Upper lobe of left lung (tissue), 6 donors: ENCODE data around the gene TMEM200B. TPM values are rescaled to one million over a fixed set of nuclear protein-coding genes. Genes with fewer than 3 reads are reported as not detected.

Source experiments
- ATAC-seq, 2 donors: fragments of 200-7000 bp; cut with Tn5 transposase; one replicate each; pipeline ENCODE4 v1.9.1; 2022; ENCODE audit warnings: mild to moderate bottlenecking in 2 of 2, moderate library complexity in 2 of 2; ENCODE audit not compliant: low FRiP score in 2 of 2
- DNase-seq, 2 donors: peaks; one replicate each; pipeline ENCODE4 v3.0.0-alpha.2; 2019 to 2020
- H3K27ac ChIP-seq, 4 donors: fragments of 200-600 bp; sonication (generic); one replicate each; pipeline ENCODE4 v1.5.1; 2016 to 2019
- H3K27me3 ChIP-seq, 4 donors: fragments of 200-600 bp; sonication (generic); one replicate each; pipeline ENCODE4 v1.5.1; 2017 to 2019
- H3K36me3 ChIP-seq, 4 donors: fragments of 200-600 bp; sonication (generic); one replicate each; pipeline ENCODE4 v1.5.1; 2016 to 2019
- H3K4me1 ChIP-seq, 4 donors: fragments of 200-600 bp; sonication (generic); one replicate each; pipeline ENCODE4 v1.5.1; 2018 to 2019
- H3K4me3 ChIP-seq, 4 donors: fragments of 200-600 bp; sonication (generic); one replicate each; pipeline ENCODE4 v1.5.1; 2017 to 2019; ENCODE audit warnings: mild to moderate bottlenecking in 2 of 4, moderate library complexity in 1 of 4
- H3K9me3 ChIP-seq, 4 donors: fragments of 200-600 bp; sonication (generic); one replicate each; pipeline ENCODE4 v1.5.1; 2018 to 2019
- EP300 ChIP-seq, 4 donors: sonication (generic); formaldehyde crosslinking; IDR thresholded peaks; one replicate each; pipeline ENCODE4 v1.5.1; 2017; ENCODE audit warnings: antibody characterized with exemption in 4 of 4, control low read depth in 2 of 4
- POLR2A ChIP-seq, 4 donors: fragments of 450-650 bp; IDR thresholded peaks; one replicate each; pipeline ENCODE4 v1.5.1; 2016 to 2017; ENCODE audit warnings: antibody characterized with exemption in 4 of 4, mild to moderate bottlenecking in 2 of 4
- POLR2AphosphoS5 ChIP-seq, 2 donors: sonication (generic); formaldehyde crosslinking; IDR thresholded peaks; one replicate each; pipeline ENCODE4 v1.5.1; 2017; ENCODE audit warnings: antibody characterized with exemption in 2 of 2
- WGBS, 2 donors: methylation state at CpG; one replicate each; pipeline ENCODE4 v1.1.5; 2017 to 2018; 5-methylcytosine and 5-hydroxymethylcytosine counted together
- total RNA-seq, 6 donors: library from RNA; depleted of rRNA in 4 of 6; stranded (reverse); fragments of >200 nt in 4 of 6; gene quantifications; one replicate each; pipeline versions ENCODE4 v1.1.0 to v1.2.1, GENCODE V29; 2016 to 2021
- TF ChIP-seq, protein P1 (sequence below), 6 experiments: fragments of 450-650 bp in 4 of 6; fragments of 200-600 bp in 2 of 6; sonication (generic) in 2 of 6; IDR thresholded peaks; one replicate each; pipeline ENCODE4 v1.5.1; 2016 to 2019; ENCODE audit warnings: antibody characterized with exemption in 6 of 6
- donor health status: DM: no; HTN: no; CAD: no; lungs with moderate emphysema.
- donor health status: DM: no; HTN: yes; CAD: no; lungs with severe emphysema.

The TMEM200B gene
- total RNA-seq, 6 donors from 2014 or later, result 2.1 to 6.6 (median 3.5) TPM

DNA sequence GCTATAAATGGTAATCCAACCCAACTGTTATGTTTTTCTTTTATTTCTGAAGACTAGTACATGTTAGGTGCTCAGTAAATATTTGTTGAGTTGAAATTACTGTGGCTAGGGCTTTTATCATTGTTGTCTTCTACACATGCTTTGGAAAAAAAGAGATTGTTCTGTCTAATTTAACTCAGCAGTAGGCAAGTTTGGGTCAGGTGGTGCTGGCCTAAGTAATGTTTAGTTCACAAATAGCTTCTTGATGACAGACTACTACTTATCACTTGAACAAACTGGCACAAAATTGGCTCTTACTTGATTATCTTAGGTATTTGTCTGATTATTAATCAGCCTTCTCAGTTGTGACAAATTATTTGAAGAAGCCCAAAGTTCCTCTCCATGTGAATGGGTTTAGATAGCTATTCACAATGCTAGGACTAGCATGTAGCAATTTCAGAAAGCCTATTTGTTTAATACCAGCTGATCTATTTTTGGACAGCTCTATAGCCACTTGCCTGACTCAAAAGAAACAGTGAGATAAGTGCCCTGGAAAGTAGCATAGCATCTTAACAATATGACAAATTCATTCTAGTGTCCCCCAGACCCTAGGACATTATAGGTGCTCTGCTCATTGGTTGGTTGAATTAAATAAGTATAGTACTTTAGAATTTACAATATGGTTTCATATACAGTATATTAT, 32.6 kb downstream of the TMEM200B start:
- TF ChIP-seq, protein P1, sequence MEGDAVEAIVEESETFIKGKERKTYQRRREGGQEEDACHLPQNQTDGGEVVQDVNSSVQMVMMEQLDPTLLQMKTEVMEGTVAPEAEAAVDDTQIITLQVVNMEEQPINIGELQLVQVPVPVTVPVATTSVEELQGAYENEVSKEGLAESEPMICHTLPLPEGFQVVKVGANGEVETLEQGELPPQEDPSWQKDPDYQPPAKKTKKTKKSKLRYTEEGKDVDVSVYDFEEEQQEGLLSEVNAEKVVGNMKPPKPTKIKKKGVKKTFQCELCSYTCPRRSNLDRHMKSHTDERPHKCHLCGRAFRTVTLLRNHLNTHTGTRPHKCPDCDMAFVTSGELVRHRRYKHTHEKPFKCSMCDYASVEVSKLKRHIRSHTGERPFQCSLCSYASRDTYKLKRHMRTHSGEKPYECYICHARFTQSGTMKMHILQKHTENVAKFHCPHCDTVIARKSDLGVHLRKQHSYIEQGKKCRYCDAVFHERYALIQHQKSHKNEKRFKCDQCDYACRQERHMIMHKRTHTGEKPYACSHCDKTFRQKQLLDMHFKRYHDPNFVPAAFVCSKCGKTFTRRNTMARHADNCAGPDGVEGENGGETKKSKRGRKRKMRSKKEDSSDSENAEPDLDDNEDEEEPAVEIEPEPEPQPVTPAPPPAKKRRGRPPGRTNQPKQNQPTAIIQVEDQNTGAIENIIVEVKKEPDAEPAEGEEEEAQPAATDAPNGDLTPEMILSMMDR (IDR thresholded peaks at IDR 0.05), result no peak
- TF ChIP-seq POLR2AphosphoS5 (IDR thresholded peaks at IDR 0.05) (no peak), POLR2A (IDR thresholded peaks at IDR 0.05) (no peak), EP300 (IDR thresholded peaks at IDR 0.05) (no peak)
- no peaks in the 10 kb centered on the region for H3K9me3 ChIP-seq
- H3K4me3 ChIP-seq, result no peak overlapping the region
- H3K36me3 ChIP-seq, result peaks cover 0 to 4% (median 1%) of the 10 kb centered on the region in 4 donors
- no peaks in the 10 kb centered on the region for H3K27me3 ChIP-seq
- ATAC-seq, result no peak
- H3K4me1 ChIP-seq, result no peaks in the 10 kb centered on the region
- no peak for DNase-seq
- no peak overlapping the region for H3K27ac ChIP-seq

DNA sequence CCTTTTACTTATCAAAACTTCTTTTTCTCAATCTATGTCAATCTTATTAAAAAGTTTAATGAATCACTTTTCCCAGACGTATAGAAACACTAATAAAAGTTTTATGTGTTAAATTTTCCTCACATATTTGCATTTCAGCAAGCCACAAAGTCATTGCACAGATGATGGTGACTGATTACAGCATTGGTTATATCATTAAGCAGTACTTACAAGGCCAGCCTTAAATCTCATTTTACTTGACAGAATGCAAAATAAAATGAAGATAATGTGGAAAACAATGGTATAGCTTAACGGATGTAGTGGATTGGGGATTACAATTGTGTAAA, 39.5 kb downstream of the TMEM200B start:
- Histone ChIP-seq H3K27me3 (no peaks in the 10 kb centered on the region), H3K4me3 (no peak overlapping the region), H3K9me3 (no peaks in the 10 kb centered on the region), H3K27ac (no peak overlapping the region), H3K36me3 (peaks cover 0 to 3% (median 0%) of the 10 kb centered on the region in 4 donors), H3K4me1 (no peaks in the 10 kb centered on the region)
- ATAC-seq (no peak), DNase-seq (no peak)
- no peak for TF ChIP-seq POLR2A (IDR thresholded peaks at IDR 0.05)
- TF ChIP-seq POLR2AphosphoS5 (IDR thresholded peaks at IDR 0.05), result no peak
- TF ChIP-seq, protein P1 (IDR thresholded peaks at IDR 0.05), result no peak
- TF ChIP-seq EP300 (IDR thresholded peaks at IDR 0.05), result no peak
- WGBS, 2 donors, result 85% methylated on average over 2 of the region's 2 CpGs

DNA sequence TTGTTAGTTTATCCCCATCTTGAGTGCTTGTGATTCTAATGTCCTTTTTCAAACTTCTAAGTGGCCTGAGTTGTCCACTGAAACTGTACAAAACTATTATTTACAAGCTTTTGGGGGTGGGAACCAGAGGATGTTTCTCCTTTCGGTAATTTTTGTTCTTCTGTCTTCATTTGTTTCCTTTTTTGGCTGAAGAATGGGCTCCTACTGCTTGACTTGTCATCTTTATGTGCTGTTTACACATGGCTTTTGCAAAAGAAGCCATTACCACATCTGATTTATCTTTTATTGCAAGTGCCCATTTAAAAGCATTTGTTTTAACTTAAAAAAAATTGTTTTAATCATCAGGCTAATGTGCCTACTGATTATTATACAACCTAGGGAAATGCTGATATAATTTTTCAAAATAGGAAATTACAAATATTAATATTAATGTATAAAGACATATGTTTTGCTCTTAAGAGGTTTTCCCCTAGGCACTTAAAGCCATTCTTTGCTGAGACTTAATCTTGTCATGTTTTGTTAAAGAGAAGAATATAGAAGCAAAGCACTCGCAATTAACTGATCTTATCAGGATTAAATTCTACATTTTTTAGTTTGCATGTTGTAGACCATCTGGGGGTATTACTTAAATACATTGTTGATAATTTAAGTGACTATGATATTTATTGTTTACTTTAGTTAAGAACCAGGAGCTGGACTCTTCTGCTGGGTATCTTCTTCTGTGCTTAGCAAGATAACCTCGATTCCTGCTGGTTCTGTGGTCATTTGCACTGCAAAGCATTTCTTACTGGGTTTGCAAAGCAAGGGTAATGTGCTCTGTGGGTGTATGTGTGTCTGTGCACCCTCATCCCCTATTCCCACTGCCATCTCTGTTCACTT, 40.1 kb downstream of the TMEM200B start:
- ATAC-seq, result no peak
- no peak overlapping the region for H3K4me3 ChIP-seq
- peaks cover 0 to under 1% (median 0%) of the 10 kb centered on the region in 4 donors for H3K36me3 ChIP-seq
- WGBS, 2 donors, result 70 to 80% methylated on average over 3 of the region's 3 CpGs
- TF ChIP-seq, protein P1 (IDR thresholded peaks at IDR 0.05), result no peak
- TF ChIP-seq POLR2AphosphoS5 (IDR thresholded peaks at IDR 0.05) (no peak), EP300 (IDR thresholded peaks at IDR 0.05) (no peak), POLR2A (IDR thresholded peaks at IDR 0.05) (no peak)
- H3K27me3 ChIP-seq, result no peaks in the 10 kb centered on the region
- no peak for DNase-seq
- no peaks in the 10 kb centered on the region for H3K9me3 ChIP-seq
- H3K4me1 ChIP-seq, result no peaks in the 10 kb centered on the region
- no peak overlapping the region for H3K27ac ChIP-seq

DNA sequence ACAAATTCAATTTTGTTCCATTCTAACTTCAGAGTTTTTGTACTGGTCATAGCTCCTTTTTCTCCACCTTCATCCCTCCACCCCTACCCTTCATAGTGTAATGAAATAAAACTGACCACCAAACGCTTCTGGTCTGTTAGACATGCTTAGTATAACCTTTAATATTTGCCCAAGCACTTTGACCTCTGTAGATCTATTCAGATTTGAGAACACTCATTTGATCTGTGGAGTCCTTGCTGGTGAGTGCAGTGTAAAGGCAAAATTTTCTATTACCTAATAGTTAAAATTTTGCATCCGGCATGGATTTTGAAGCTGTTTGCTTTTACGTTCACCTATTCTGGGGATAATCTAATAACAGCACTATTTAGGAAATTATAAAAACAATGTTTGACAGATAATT, 41.2 kb downstream of the TMEM200B start:
- 81 to 82% methylated on average over 3 of the region's 3 CpGs for WGBS, 2 donors
- ATAC-seq, result no peak
- H3K27ac ChIP-seq, result no peak overlapping the region

More for the DNA sequence above, 41.2 kb downstream of the TMEM200B start:
- TF ChIP-seq POLR2AphosphoS5 (IDR thresholded peaks at IDR 0.05) (no peak), EP300 (IDR thresholded peaks at IDR 0.05) (no peak), POLR2A (IDR thresholded peaks at IDR 0.05) (no peak)
- TF ChIP-seq, protein P1 (IDR thresholded peaks at IDR 0.05), result no peak
- no peaks in the 10 kb centered on the region for H3K36me3 ChIP-seq
- no peaks in the 10 kb centered on the region for H3K27me3 ChIP-seq
- H3K9me3 ChIP-seq, result no peaks in the 10 kb centered on the region
- H3K4me1 ChIP-seq, result no peaks in the 10 kb centered on the region
- no peak for DNase-seq
- H3K4me3 ChIP-seq, result no peak overlapping the region
